ENCODE results near the gene CDC123. TPM values are rescaled to one million over a fixed set of nuclear protein-coding genes. Genes with fewer than 3 reads are reported as not detected.

Gene CDC123
- total RNA-seq, 1 experiment from 2014 or later: 153 TPM

DNA sequence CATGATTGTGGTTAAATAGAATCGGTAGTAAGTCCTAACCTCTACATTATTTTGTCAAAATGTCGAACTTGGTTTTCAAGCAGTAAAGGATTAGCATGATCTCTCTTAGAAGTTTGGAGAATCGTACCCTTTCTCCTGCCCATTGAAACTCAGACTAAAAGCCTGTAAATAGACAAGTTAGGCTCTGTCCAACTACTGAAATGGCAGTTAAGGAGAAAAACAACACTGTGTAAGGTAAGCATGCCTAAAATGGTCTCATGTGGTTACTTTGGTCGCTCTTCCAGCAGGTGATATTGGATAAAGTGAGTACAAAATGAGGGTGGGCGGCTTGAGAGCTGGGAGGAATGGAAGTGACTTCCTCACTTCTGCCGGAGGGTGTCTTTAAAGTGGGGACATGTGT lies 41.5 kb upstream of the CDC123 start (continued):
- TF ChIP-seq, protein P1, sequence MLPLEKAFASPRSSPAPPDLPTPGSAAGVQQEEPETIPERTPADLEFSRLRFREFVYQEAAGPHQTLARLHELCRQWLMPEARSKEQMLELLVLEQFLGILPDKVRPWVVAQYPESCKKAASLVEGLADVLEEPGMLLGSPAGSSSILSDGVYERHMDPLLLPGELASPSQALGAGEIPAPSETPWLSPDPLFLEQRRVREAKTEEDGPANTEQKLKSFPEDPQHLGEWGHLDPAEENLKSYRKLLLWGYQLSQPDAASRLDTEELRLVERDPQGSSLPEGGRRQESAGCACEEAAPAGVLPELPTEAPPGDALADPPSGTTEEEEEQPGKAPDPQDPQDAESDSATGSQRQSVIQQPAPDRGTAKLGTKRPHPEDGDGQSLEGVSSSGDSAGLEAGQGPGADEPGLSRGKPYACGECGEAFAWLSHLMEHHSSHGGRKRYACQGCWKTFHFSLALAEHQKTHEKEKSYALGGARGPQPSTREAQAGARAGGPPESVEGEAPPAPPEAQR (CRISPR knock-in tag; IDR thresholded peaks at IDR 0.05): no peak

DNA sequence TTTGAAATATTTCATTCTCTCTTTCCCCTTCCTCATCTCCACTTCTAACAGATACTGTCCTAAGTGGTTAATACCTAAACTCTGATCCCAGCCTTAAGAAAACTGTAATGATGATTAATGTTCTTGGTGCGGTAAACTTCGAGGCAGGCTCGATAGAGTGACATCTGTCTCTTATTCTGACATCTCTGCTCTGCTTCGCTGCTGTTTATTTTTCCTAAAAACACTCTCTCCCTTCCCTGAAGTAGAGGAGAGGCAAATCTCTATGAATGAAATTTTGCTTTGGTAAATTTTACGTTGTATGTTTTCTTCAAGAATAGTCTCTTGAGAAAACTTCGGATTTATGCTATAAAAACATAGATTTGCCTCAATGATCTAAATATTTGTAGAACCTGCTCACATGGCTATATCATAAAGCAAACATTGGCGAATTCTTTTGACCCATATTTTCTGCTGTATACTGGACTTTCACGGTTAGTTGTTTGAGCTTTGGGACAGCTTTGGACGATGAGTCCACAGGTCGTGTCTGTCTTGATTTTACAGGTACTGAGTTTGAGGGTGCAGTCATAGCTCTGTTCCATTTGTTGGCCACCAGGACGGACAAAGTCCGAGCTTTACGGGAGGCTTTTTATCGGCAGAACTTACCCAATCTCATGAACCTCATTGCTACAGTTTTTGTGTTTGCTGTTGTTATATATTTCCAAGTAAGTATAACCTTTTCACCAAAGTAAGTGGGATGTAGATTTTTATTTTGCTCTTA lies 39.4 kb upstream of the CDC123 start:
- H3K36me3 Mint-ChIP-seq: peaks cover 21% of the 10 kb centered on the region
- CTCF ChIA-PET: no interaction called here
- no peak for TF ChIP-seq ZNF423 (CRISPR knock-in tag; IDR thresholded peaks at IDR 0.05)
- no peak for TF ChIP-seq RORB (CRISPR knock-in tag; IDR thresholded peaks at IDR 0.05)
- TF ChIP-seq KAT7 (CRISPR knock-in tag; IDR thresholded peaks at IDR 0.05; ENCODE audit: borderline replicate concordance): no peak
- no peak for TF ChIP-seq SOX15 (CRISPR knock-in tag; IDR thresholded peaks at IDR 0.05)
- no peak for TF ChIP-seq JAZF1 (CRISPR knock-in tag; IDR thresholded peaks at IDR 0.05)
- POLR2A ChIA-PET: no interaction called here
- H3K4me1 Mint-ChIP-seq: no peaks in the 10 kb centered on the region
- DNase-seq (ENCODE audit: low spot score): no peak
- no peaks in the 10 kb centered on the region for H3K27me3 Mint-ChIP-seq (ENCODE audit: low read depth)
- H3K27ac Mint-ChIP-seq: peak overlapping the region; percentile 40; the same call in 1 of the 2 replicates
- no peak overlapping the region for H3K4me3 Mint-ChIP-seq
- ATAC-seq: no peak
- H3K9me3 Mint-ChIP-seq: no peaks in the 10 kb centered on the region

DNA sequence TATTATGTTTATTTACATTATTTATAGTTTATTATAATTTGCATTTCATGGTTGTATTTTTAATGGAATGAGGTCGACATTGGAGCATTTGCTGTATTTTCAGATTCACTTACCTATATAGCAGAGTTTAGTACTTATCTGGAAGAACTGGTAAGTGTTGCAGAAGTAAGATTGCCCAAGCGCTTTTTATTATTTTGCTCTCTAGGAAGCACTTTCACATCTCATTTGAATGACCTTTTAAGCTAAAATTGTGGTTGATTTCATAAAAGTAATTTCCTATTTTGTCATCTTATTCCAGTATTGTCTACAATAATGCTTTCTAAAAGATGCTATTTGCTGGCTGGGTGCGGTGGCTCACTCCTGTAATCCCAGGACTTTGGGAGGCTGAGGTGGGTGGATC lies 37.9 kb upstream of the CDC123 start:
- POLR2A ChIA-PET: no interaction called here
- H3K4me1 Mint-ChIP-seq: no peaks in the 10 kb centered on the region
- H3K27me3 Mint-ChIP-seq (ENCODE audit: low read depth): no peaks in the 10 kb centered on the region
- H3K27ac Mint-ChIP-seq: no peak overlapping the region
- CTCF ChIA-PET: interaction anchor here (0.6 kb wide), 1 partner anchor 31 kb away, joined by 5 read pairs; no protein-coding TSS in a partner anchor
- DNase-seq (ENCODE audit: low spot score) (no peak), ATAC-seq (no peak)
- no peak overlapping the region for H3K4me3 Mint-ChIP-seq
- peaks cover 27% of the 10 kb centered on the region for H3K36me3 Mint-ChIP-seq
- H3K9me3 Mint-ChIP-seq: no peaks in the 10 kb centered on the region
- TF ChIP-seq, protein P2, sequence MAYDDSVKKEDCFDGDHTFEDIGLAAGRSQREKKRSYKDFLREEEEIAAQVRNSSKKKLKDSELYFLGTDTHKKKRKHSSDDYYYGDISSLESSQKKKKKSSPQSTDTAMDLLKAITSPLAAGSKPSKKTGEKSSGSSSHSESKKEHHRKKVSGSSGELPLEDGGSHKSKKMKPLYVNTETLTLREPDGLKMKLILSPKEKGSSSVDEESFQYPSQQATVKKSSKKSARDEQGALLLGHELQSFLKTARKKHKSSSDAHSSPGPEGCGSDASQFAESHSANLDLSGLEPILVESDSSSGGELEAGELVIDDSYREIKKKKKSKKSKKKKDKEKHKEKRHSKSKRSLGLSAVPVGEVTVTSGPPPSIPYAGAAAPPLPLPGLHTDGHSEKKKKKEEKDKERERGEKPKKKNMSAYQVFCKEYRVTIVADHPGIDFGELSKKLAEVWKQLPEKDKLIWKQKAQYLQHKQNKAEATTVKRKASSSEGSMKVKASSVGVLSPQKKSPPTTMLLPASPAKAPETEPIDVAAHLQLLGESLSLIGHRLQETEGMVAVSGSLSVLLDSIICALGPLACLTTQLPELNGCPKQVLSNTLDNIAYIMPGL (CRISPR knock-in tag; IDR thresholded peaks at IDR 0.05): no peak
- TF ChIP-seq CREB1 (CRISPR knock-in tag; IDR thresholded peaks at IDR 0.05) (no peak), CBFB (CRISPR knock-in tag; IDR thresholded peaks at IDR 0.05; ENCODE audit: low read depth) (no peak), NFE2L1 (CRISPR knock-in tag; IDR thresholded peaks at IDR 0.05) (no peak), PRRX2 (CRISPR knock-in tag; IDR thresholded peaks at IDR 0.05) (no peak), ESRRA (CRISPR knock-in tag; IDR thresholded peaks at IDR 0.05; ENCODE audit: borderline replicate concordance) (no peak), ETV6 (CRISPR knock-in tag; IDR thresholded peaks at IDR 0.05) (no peak), TEAD1 (CRISPR knock-in tag; IDR thresholded peaks at IDR 0.05) (no peak), NR1H2 (CRISPR knock-in tag; IDR thresholded peaks at IDR 0.05) (no peak), NR2C2 (CRISPR knock-in tag; IDR thresholded peaks at IDR 0.05) (no peak)
- TF ChIP-seq, protein P3, sequence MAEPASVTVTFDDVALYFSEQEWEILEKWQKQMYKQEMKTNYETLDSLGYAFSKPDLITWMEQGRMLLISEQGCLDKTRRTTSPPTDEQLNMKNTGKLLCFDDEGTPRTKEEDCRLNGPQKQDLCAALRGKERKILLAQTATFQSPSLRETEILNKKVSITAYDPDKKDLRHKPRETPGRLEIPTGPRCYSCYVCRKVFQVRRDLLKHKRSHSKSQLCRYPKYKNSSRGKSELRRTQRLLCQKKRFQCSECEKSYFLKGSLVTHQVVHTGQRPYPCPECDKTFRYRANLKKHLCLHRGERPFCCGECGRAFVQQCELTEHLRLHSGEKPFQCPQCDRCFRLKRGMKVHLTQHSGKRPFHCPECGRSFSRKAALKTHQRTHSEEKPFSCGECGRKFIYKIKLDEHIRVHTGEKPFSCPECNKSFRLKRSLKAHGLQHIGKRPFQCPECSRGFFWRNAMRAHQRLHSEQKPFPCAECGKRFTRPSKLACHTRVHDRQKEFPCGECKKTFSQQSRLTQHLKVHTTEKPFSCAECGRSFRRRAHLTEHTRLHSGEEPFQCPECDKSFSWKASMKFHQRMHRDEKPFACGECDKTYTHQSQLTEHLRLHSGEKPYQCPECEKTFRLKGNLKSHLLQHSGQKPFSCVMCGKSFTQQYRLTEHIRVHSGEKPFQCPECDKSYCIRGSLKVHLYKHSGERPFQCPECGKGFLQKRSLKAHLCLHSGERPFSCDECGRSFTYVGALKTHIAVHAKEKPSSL (CRISPR knock-in tag; conservative IDR thresholded peaks at IDR 0.05): no peak
- TF ChIP-seq, protein P4, sequence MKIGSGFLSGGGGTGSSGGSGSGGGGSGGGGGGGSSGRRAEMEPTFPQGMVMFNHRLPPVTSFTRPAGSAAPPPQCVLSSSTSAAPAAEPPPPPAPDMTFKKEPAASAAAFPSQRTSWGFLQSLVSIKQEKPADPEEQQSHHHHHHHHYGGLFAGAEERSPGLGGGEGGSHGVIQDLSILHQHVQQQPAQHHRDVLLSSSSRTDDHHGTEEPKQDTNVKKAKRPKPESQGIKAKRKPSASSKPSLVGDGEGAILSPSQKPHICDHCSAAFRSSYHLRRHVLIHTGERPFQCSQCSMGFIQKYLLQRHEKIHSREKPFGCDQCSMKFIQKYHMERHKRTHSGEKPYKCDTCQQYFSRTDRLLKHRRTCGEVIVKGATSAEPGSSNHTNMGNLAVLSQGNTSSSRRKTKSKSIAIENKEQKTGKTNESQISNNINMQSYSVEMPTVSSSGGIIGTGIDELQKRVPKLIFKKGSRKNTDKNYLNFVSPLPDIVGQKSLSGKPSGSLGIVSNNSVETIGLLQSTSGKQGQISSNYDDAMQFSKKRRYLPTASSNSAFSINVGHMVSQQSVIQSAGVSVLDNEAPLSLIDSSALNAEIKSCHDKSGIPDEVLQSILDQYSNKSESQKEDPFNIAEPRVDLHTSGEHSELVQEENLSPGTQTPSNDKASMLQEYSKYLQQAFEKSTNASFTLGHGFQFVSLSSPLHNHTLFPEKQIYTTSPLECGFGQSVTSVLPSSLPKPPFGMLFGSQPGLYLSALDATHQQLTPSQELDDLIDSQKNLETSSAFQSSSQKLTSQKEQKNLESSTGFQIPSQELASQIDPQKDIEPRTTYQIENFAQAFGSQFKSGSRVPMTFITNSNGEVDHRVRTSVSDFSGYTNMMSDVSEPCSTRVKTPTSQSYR (CRISPR knock-in tag; IDR thresholded peaks at IDR 0.05): no peak
- TF ChIP-seq, protein P5, sequence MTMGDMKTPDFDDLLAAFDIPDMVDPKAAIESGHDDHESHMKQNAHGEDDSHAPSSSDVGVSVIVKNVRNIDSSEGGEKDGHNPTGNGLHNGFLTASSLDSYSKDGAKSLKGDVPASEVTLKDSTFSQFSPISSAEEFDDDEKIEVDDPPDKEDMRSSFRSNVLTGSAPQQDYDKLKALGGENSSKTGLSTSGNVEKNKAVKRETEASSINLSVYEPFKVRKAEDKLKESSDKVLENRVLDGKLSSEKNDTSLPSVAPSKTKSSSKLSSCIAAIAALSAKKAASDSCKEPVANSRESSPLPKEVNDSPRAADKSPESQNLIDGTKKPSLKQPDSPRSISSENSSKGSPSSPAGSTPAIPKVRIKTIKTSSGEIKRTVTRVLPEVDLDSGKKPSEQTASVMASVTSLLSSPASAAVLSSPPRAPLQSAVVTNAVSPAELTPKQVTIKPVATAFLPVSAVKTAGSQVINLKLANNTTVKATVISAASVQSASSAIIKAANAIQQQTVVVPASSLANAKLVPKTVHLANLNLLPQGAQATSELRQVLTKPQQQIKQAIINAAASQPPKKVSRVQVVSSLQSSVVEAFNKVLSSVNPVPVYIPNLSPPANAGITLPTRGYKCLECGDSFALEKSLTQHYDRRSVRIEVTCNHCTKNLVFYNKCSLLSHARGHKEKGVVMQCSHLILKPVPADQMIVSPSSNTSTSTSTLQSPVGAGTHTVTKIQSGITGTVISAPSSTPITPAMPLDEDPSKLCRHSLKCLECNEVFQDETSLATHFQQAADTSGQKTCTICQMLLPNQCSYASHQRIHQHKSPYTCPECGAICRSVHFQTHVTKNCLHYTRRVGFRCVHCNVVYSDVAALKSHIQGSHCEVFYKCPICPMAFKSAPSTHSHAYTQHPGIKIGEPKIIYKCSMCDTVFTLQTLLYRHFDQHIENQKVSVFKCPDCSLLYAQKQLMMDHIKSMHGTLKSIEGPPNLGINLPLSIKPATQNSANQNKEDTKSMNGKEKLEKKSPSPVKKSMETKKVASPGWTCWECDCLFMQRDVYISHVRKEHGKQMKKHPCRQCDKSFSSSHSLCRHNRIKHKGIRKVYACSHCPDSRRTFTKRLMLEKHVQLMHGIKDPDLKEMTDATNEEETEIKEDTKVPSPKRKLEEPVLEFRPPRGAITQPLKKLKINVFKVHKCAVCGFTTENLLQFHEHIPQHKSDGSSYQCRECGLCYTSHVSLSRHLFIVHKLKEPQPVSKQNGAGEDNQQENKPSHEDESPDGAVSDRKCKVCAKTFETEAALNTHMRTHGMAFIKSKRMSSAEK (CRISPR knock-in tag; IDR thresholded peaks at IDR 0.05; ENCODE audit: borderline replicate concordance): no peak
